Activated CD4-positive, alpha-beta T cell treated with anti-CD3 and anti-CD28 coated beads for 24 hours (primary cell): Measurements from ENCODE around the gene SLC10A6.

Experiments
- DNase-seq, 2 donors: peaks; one replicate each; pipeline ENCODE4 v3.0.0-alpha.2; 2020; ENCODE audit warnings: low read depth in 2 of 2

The SLC10A6 gene

DNA sequence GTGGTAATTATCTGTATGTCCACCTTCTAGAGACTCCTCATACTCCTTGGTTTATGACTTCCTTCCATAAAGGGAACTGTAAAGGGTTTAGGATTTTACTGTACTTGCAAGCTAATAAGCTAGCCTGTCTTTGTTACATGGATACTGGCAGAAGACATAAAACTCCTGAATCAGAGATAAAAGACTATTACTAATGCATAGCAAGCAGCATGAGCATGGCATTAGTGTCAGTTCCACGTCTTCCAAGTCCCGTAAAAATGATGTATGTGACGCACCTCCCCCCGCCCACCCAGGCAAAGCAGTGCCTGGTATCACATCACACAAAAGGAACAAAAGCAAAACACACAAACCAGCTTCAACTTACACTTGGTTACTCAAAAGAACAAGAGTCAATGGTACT is 71.0 kb downstream of the SLC10A6 start:
- DNase-seq = no peak

DNA sequence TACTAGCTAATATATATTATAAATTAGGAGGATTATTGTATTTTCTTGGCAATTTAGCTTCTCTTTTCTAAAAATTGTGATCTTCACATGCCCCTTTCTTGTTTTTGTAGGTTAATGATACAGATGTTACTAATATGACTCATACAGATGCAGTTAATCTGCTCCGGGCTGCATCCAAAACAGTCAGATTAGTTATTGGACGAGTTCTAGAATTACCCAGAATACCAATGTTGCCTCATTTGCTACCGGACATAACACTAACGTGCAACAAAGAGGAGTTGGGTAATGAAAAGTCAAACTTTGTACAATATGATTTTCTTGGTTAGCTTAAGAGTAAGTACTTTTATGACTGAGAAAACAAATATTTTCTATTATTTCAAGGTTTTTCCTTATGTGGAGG is 74.1 kb downstream of the SLC10A6 start:
- DNase-seq = no peak
